ENCODE measurements around the gene CUZD1.

Gene CUZD1

DNA sequence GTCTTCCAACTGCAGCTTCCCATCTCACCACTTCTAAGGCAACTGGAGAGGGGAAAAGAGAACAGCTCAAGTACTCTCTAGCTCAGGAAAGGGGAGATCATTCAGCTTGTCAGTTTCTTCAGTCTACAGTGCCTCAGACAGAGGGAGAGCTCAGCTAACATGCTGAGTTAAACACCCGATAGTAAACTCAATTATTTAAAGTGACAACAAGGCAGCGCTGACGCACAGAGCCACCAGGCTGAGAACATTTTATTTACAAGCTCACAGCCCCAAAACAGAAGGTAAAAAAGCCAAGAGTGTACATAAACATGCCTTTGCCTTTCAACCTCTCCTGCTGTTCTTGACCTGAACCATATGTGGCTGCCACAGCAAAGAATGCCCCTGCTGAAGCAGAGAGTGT is 10.1 kb upstream of the CUZD1 start:
- no peak for DNase-seq

DNA sequence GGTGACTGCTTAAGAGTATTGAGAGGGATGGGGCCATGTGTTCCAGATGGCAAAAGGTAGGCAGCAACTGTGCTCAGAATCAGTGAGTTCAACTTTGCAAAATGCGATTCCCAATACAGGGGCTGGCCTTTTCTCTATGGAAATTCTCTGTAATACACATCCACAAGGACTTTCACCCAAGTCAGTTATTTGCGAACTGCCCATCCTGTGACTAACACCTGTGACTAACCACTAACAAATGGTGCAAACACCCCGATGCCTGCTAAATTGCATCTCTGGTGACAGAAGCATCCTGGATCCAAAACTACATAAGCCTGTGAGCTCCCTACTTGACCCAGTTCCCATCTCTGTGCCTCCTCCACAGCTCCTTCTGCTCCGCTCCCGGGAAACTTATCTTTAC is 9.0 kb upstream of the CUZD1 start:
- no peak for DNase-seq

DNA sequence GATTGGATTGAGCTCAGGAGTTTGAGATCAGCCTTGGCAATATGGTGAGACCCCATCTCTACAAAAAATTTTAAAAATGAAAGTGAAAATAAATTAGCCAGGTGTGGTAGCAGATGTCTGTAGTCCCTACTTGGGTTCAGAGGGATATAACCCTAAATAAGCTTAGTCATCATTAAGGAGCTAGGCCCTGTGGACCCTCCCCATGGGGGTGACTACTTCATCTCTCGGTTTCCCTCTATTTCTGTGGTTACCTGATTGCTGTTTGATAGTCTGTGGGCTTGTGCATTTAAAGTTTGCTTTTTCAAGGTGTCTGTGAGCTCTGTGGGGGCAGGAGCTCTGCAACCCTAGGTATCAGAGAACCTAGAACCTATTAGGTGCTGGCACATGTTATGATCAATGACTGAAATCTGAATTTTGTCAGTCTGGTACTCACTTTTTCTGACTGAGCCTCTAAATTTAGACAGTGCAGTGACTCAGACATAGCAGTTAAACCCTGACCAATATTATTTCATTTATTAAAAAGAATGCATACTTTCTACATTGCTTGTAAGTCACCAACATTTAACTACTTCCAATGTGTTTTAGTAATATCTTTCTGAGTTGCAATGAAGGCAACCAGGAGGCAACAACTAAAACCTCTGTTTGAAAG is 8.1 kb upstream of the CUZD1 start:
- DNase-seq = no peak

- no peak for DNase-seq
Observed at GRCh38 chr10:122852261-122852660, 6.6 kb upstream of the CUZD1 start.

DNA sequence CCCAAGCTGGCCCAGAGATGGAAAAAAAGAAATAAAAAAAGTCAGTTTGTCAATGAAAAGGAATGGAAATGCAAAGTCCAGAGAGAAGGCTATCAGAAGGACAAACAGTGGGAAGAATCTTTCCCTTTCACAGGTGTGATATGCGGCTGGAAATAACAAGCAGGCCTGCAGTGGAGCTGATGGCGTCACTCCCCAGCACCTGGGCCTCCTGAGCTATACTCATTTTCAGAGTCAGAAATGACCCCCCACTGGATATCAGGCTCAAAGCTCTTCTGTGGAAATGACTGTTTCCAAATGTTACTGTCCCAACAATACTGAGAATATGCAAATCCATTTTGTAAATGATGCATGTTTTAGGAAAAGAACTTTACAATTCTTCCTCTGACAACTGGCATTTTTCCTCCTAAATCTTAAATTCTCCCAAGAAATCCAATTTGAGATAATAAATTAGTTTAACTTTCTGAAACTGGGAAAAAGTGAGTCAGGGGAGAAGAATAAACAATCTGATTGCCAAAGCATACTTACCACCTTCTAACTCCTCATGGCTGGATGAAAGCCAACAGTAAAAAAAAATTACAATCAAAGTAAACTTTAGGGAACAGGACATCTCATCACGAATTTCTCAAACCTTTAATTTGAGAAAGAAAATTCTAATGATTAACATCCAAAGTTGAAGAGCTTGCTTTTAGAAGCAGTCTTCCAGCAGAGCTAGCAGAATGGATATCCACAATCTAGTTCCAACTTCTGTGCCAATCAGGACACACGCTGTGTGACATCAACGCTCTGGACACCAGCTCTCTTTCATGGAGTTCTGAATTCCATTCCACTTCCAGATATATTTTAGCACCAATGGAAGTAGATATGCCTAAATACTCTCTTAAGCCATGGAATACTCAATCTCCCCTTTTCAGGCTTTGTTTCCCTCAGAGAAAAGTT is 5.3 kb upstream of the CUZD1 start:
- DNase-seq = no peak

DNA sequence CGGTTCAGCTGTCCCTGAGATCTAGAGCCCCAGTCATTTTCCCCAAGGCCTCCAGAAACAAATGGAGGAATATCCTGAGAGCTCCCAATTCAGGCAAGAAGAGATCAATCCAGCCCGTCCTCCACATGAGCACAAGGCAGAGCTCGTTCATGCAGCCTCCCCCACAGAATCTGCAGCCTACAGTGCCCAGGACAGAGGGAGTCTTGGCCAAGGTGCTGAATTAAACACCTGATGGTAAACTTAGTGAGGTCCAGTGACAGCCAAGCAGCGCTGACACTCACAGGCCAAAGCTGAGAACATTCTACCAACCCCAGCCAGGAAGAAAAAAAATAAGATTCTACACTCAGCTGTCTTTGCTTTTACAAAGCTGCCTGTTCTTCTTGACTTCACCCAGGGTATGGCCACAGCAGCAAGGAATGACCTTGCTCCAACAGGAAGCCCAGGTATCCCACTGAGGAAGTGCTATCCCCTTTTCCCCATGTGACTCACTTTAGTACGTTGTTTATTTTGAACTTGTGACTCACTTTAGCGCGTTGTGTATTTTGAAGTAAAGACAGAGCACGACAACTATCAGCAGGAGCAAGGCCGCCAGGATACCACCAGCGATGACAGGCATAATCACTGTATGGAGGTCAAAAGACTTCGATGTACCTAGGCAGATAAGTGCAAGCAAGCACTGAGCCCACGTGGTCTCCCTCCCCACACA is 4.4 kb upstream of the CUZD1 start:
- no peak for DNase-seq

DNA sequence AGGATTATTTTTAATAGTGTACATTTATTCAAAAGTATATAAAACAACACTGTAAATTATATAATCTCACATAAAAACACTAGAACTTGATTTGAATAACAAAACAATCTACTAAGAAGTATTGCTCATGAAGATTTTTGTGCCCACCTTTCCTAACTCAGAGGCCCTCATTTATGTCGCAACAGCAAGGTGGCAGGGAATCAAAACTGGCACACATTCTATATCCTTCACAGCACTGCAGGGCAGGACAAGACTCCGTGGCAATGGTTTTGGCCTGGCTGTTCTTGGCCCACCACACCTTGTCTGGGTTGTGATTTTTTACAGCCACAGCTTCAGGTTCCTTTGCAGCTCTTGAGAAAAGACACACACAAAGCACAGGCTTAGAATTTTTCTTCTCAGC is 3.4 kb upstream of the CUZD1 start:
- DNase-seq = no peak

- no peak for DNase-seq
Observed at GRCh38 chr10:122847782-122848604, 2.3 kb upstream of the CUZD1 start.

GRCh38 chr10:122844146-122844545 is 1.5 kb downstream of the CUZD1 start:
- DNase-seq = no peak

- no peak for DNase-seq
Observed at GRCh38 chr10:122841569-122841968, 4.1 kb downstream of the CUZD1 start.

GRCh38 chr10:122839505-122839904 is 6.2 kb downstream of the CUZD1 start:
- no peak for DNase-seq

DNA sequence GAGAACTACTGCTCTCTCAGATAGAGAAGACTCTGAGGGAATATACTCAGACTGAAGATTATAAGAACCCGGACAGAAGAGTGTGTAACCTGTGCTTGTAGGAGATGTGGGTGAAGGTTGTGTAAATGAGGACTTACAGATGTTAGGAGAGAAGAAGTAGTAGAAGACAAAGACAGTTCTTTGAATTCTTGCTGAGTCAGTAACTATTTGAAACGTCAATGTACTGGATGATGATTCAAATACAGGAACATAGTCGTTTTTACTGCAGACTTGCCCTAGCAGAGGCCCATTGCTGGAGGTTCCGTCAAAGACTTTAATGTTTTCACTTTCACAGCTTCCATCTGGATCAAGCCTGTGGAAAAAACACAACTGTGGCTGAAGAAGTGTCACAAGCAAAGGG is 6.8 kb downstream of the CUZD1 start:
- DNase-seq = no peak

- DNase-seq = no peak
Observed at GRCh38 chr10:122835908-122836307, 9.7 kb downstream of the CUZD1 start.

GRCh38 chr10:122830965-122831353 is 14.7 kb downstream of the CUZD1 start:
- DNase-seq = no peak

DNA sequence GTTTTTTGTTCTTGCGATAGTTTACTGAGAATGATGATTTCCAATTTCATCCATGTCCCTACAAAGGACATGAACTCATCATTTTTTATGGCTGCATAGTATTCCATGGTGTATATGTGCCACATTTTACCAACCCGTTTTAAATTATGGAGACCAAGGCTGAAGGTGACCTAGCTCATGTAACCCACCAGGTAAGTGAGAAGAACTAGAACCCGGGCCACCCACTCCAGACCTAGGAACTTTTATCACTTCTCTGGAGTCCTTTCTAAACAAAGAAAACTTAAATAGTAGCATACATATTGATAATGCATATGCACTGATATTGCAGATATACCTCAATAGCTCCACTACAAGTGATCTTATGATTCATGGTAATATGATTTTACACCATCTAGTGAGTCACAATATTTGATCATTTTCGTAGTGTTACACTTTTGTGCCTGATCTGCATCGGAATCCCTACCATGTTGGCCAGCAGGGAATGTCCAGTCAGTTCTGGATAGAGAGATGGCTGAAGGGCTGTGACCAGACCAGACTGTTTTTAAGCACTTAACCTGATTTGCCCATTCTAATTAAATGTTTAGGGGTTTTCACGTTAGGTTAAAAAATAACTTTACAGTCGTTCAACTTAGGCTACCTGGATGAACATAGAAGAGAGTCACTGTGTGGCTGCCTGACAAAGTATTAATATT is 15.2 kb downstream of the CUZD1 start:
- DNase-seq = no peak

GRCh38 chr10:122829454-122829853 is 16.2 kb downstream of the CUZD1 start:
- no peak for DNase-seq

DNA sequence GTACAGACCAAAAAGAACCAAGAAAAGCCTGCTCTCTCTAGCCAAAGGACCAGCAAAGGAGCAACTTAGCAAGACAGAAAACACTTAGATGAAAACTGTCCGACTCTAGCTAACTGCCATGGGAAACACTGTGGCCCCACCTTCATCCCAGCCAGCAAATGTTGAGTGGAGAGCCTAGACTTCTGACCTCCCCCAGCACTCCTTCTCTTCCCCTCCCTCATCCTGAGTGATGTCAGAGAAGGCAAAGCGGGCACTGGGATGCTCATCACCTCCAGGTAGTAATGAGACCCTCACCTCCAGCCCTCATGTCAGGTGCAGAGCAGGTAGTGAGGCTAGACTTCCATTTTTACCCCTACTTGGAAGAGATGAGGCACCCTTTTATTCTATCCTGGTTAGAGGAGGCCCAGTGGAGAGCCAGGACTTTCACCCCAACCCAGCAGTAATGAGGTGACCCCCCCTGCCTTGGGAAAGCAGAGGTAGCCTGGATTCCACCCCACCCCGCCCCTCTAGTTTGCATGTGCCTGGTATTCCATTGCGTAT is 16.9 kb downstream of the CUZD1 start:
- DNase-seq = no peak

- DNase-seq = no peak
Observed at GRCh38 chr10:122827302-122827701, 18.4 kb downstream of the CUZD1 start.

DNA sequence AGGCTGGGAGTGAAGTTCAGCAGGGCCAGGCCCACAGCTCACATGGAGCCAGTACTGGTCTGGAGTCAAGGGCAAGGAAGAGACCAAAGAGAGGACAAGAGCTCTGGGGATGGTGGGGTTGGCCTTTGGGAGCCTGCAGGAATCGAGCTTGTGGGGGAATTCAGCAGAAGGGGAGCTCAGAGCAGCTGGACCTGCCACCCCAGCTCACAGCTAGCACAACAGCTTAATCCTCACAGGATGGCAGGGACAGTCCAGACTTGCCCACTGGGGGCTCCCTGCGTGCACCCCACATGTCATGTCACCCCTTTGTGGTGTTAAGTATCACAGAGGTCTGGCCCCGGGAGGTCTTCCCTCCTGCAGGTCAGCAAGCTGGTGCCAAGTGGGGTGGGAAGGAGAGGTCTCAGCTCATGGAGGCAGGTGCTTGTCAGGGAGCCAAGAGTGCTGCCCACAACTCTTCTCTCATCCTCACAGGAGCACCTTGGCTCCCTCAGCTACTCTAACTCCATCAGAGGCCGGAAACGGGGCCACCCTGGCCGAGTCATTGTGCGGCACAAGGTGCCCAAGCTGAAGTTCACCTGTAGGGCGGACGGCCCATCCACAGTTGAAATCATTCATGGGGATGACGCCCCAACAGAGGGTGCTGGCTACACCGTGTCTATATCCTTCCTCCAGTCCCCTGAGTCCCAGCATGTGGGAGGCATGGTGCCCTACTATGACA is 22.5 kb downstream of the CUZD1 start:
- DNase-seq = no peak

GRCh38 chr10:122821808-122822207 is 23.8 kb downstream of the CUZD1 start:
- no peak for DNase-seq

DNA sequence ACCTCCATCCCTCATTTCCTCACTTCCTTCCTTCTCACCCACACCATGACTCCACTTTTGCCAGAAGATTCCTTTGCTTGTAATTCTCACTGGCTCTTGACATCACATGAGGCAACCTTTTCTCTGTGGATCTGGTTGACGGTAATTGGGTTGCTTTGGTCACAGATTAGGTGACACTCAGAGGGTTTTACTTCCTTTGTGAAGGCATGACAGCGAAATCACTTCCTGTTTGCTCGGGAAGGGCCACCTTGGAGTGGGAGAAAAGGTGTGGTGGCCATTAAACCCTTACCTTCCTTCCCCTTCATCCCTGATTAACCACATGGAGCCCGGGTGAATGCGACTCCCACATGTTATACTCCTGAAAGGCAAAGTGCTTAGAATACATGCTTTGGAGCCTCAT is 30.2 kb downstream of the CUZD1 start:
- DNase-seq = no peak
